Measurements from ENCODE around the gene TNFRSF14. TPM values are rescaled to one million over a fixed set of nuclear protein-coding genes. Genes with fewer than 3 reads are reported as not detected.

TNFRSF14 gene
- total RNA-seq, 1 donor from 2014 or later: 6.5 TPM

GRCh38 chr1:2602311-2602835 is 46.2 kb downstream of the TNFRSF14 start:
- no peak overlapping the region for H3K27ac Mint-ChIP-seq (ENCODE audit: unreplicated experiment)
- no peak overlapping the region for H3K4me3 Mint-ChIP-seq (ENCODE audit: unreplicated experiment)
- TF ChIP-seq CTCF (IDR thresholded peaks at IDR 0.05): no peak
- peaks cover 24% of the 10 kb centered on the region for H3K27me3 Mint-ChIP-seq (ENCODE audit: unreplicated experiment)
- H3K36me3 Mint-ChIP-seq (ENCODE audit: unreplicated experiment): no peaks in the 10 kb centered on the region
- H3K4me1 Mint-ChIP-seq (ENCODE audit: unreplicated experiment): no peaks in the 10 kb centered on the region
- peaks cover 3% of the 10 kb centered on the region for H3K9me3 Mint-ChIP-seq (ENCODE audit: unreplicated experiment)
- DNase-seq (ENCODE audit: extremely low spot score, unreplicated experiment): no peak

- no peak for TF ChIP-seq CTCF (IDR thresholded peaks at IDR 0.05)
- Mint-ChIP-seq H3K4me3 (ENCODE audit: unreplicated experiment) (no peak overlapping the region), H3K36me3 (ENCODE audit: unreplicated experiment) (no peaks in the 10 kb centered on the region), H3K4me1 (ENCODE audit: unreplicated experiment) (no peaks in the 10 kb centered on the region), H3K27ac (ENCODE audit: unreplicated experiment) (no peak overlapping the region), H3K27me3 (ENCODE audit: unreplicated experiment) (peaks cover 24% of the 10 kb centered on the region), H3K9me3 (ENCODE audit: unreplicated experiment) (peaks cover 3% of the 10 kb centered on the region)
- no peak for DNase-seq (ENCODE audit: extremely low spot score, unreplicated experiment)
These were observed 46.8 kb downstream of the TNFRSF14 start for GRCh38 chr1:2602866-2603520.

- TF ChIP-seq CTCF (IDR thresholded peaks at IDR 0.05): no peak
- Mint-ChIP-seq H3K36me3 (ENCODE audit: unreplicated experiment) (no peaks in the 10 kb centered on the region), H3K4me1 (ENCODE audit: unreplicated experiment) (no peaks in the 10 kb centered on the region), H3K4me3 (ENCODE audit: unreplicated experiment) (no peak overlapping the region), H3K27me3 (ENCODE audit: unreplicated experiment) (peaks cover 22% of the 10 kb centered on the region), H3K9me3 (ENCODE audit: unreplicated experiment) (peaks cover under 1% of the 10 kb centered on the region), H3K27ac (ENCODE audit: unreplicated experiment) (no peak overlapping the region)
- no peak for DNase-seq (ENCODE audit: extremely low spot score, unreplicated experiment)
These were observed 47.5 kb downstream of the TNFRSF14 start for GRCh38 chr1:2603521-2604155.

- H3K9me3 Mint-ChIP-seq (ENCODE audit: unreplicated experiment): no peaks in the 10 kb centered on the region
- no peak for DNase-seq (ENCODE audit: extremely low spot score, unreplicated experiment)
- no peak for TF ChIP-seq CTCF (IDR thresholded peaks at IDR 0.05)
- H3K4me1 Mint-ChIP-seq (ENCODE audit: unreplicated experiment): no peaks in the 10 kb centered on the region
- no peak overlapping the region for H3K4me3 Mint-ChIP-seq (ENCODE audit: unreplicated experiment)
- H3K27me3 Mint-ChIP-seq (ENCODE audit: unreplicated experiment): peaks cover 21% of the 10 kb centered on the region
- no peaks in the 10 kb centered on the region for H3K36me3 Mint-ChIP-seq (ENCODE audit: unreplicated experiment)
- no peak overlapping the region for H3K27ac Mint-ChIP-seq (ENCODE audit: unreplicated experiment)
These were observed 48.1 kb downstream of the TNFRSF14 start for GRCh38 chr1:2604156-2604843.
